Keratinocyte (primary cell): ENCODE measurements around the gene LRRC8C. TPM values are rescaled to one million over a fixed set of nuclear protein-coding genes. Genes with fewer than 3 reads are reported as not detected.

ENCODE experiments used
- DNase-seq: peaks from one replicate; pipeline ENCODE4 v3.0.0-alpha.2; 2011; ENCODE audit warnings: low read depth, missing footprints, low spot score
- FAIRE-seq: peaks from 2 replicates; lab custom pipeline; 2011; peaks lifted over from hg19 to GRCh38; lab: Jason Lieb, UNC
- H2AFZ ChIP-seq: 2 replicates; pipeline ENCODE4 v1.6.0; 2012; ENCODE audit warnings: low read length, control low read depth, inconsistent platforms; ENCODE audit not compliant: control insufficient read depth
- H3K27ac ChIP-seq: 2 replicates; pipeline ENCODE4 v1.5.1; 2011; ENCODE audit warnings: low read length; ENCODE audit not compliant: control insufficient read depth, insufficient read depth
- H3K27me3 ChIP-seq: 3 replicates; pipeline ENCODE4 v1.6.0; 2011; ENCODE audit warnings: low read length; ENCODE audit not compliant: control insufficient read depth, insufficient read depth; ENCODE audit errors: extremely low read depth
- H3K36me3 ChIP-seq, 2 experiments: 2 replicates in 1 of 2; 3 replicates in 1 of 2; pipeline ENCODE4 v1.5.1; 2011; ENCODE audit warnings: low read length in 2 of 2, mild to moderate bottlenecking in 1 of 2; ENCODE audit not compliant: control insufficient read depth in 2 of 2, insufficient read depth in 2 of 2; ENCODE audit errors: extremely low read depth in 1 of 2
- H3K4me1 ChIP-seq: 3 replicates; pipeline ENCODE4 v1.5.1; 2011; ENCODE audit warnings: low read length; ENCODE audit not compliant: control insufficient read depth, insufficient read depth; ENCODE audit errors: extremely low read depth
- H3K4me2 ChIP-seq: 3 replicates; pipeline ENCODE4 v1.6.0; 2011; ENCODE audit warnings: low read depth, low read length; ENCODE audit not compliant: control insufficient read depth, insufficient read depth; ENCODE audit errors: extremely low read depth
- H3K4me3 ChIP-seq, 3 experiments: fragments of 200-600 bp in 1 of 3; sonication (generic) in 1 of 3; 2 replicates in 2 of 3; 3 replicates in 1 of 3; pipeline ENCODE4 v1.5.1; 2011 to 2016; ENCODE audit warnings: low read length in 3 of 3, mild to moderate bottlenecking in 3 of 3, control low read depth in 2 of 3, inconsistent platforms in 1 of 3, low read depth in 1 of 3, mixed read lengths in 1 of 3, mixed run types in 1 of 3, moderate library complexity in 1 of 3; ENCODE audit not compliant: control insufficient read depth in 2 of 3, insufficient read depth in 2 of 3; ENCODE audit errors: extremely low read depth in 1 of 3
- H3K79me2 ChIP-seq: 2 replicates; pipeline ENCODE4 v1.6.0; 2012; ENCODE audit warnings: low read length; ENCODE audit not compliant: control insufficient read depth, insufficient read depth
- H3K9ac ChIP-seq: 3 replicates; pipeline ENCODE4 v1.6.0; 2011; ENCODE audit warnings: low read length; ENCODE audit not compliant: control insufficient read depth, insufficient read depth; ENCODE audit errors: extremely low read depth
- H3K9me1 ChIP-seq: 3 replicates; pipeline ENCODE4 v1.6.0; 2011; ENCODE audit warnings: low read length; ENCODE audit not compliant: control insufficient read depth, insufficient read depth; ENCODE audit errors: extremely low read depth
- H3K9me3 ChIP-seq: 2 replicates; pipeline ENCODE4 v1.5.1; 2012; ENCODE audit warnings: low read depth, low read length; ENCODE audit not compliant: control insufficient read depth
- H4K20me1 ChIP-seq: 3 replicates; pipeline ENCODE4 v1.6.0; 2011; ENCODE audit warnings: low read length; ENCODE audit not compliant: control insufficient read depth, insufficient read depth; ENCODE audit errors: extremely low read depth
- CTCF ChIP-seq, 3 experiments: IDR thresholded peaks in 1 of 3; conservative IDR thresholded peaks in 1 of 3; optimal IDR thresholded peaks in 1 of 3; 2 replicates in 2 of 3; 3 replicates in 1 of 3; pipeline versions ENCODE3 to v1.5.1; 2011; ENCODE audit warnings: low read length in 3 of 3, mild to moderate bottlenecking in 3 of 3, moderate library complexity in 2 of 3, control low read depth in 1 of 3, inconsistent platforms in 1 of 3; ENCODE audit not compliant: insufficient read depth in 2 of 3; ENCODE audit errors: extremely low read depth in 1 of 3
- EZH2 ChIP-seq: IDR thresholded peaks from one replicate; pipeline ENCODE4 v1.6.1; 2012; ENCODE audit warnings: inconsistent platforms, mild to moderate bottlenecking, low read length, moderate library complexity
- dilution Hi-C: fragments of 300-500 bp; cut with MboI; formaldehyde crosslinking; loops from one replicate; pipeline ENCODE4 v1.7.0; 2020; ENCODE audit warnings: low sequenced_read_pairs; ENCODE audit not compliant: extremely low pct_ligation_motif_present
- polyA plus RNA-seq, 5 experiments: library from polyadenylated mRNA; depleted of rRNA in 3 of 5; stranded (reverse) in 3 of 5; stranded (forward) in 1 of 5; unstranded in 1 of 5; fragments of >200 nt; gene quantifications; 1 replicate in 1 of 5; 2 replicates in 3 of 5; 3 replicates in 1 of 5; pipeline versions ENCODE4 v1.2.1 to v1.2.3, GENCODE V29; 2011 to 2012; ENCODE audit warnings: missing spikeins in 2 of 5, low read depth in 1 of 5, low replicate concordance in 1 of 5

Gene LRRC8C
- polyA plus RNA-seq, 1 donor (not counting 4 experiments of a cell fraction or from before 2014, with no cell fraction given), result 18.4 TPM

GRCh38 chr1:89588480-89588879, 44.4 kb upstream of the LRRC8C start:
- H3K9ac ChIP-seq, result no peak overlapping the region
- no peak overlapping the region for H3K4me2 ChIP-seq
- no peaks in the 10 kb centered on the region for H3K4me1 ChIP-seq
- no peaks in the 10 kb centered on the region for H4K20me1 ChIP-seq
- no peaks in the 10 kb centered on the region for H3K79me2 ChIP-seq
- H3K4me3 ChIP-seq, result no peak overlapping the region
- no peak for FAIRE-seq
- no peaks in the 10 kb centered on the region for H3K27me3 ChIP-seq
- H3K9me3 ChIP-seq, result no peaks in the 10 kb centered on the region
- H3K36me3 ChIP-seq, result no peaks in the 10 kb centered on the region
- no peak overlapping the region for H3K27ac ChIP-seq
- dilution Hi-C loops, result no loop called here
- H2AFZ ChIP-seq, result no peak overlapping the region
- TF ChIP-seq CTCF (optimal IDR thresholded peaks at IDR 0.05 in 1 of 3, IDR thresholded peaks at IDR 0.05 in 1 of 3, conservative IDR thresholded peaks at IDR 0.05 in 1 of 3; ENCODE audit: extremely low read depth in 1 of 3, insufficient read depth in 2 of 3, low read length in 3 of 3), result no peak
- no peak for TF ChIP-seq EZH2
- H3K9me1 ChIP-seq, result no peaks in the 10 kb centered on the region
- no peak for DNase-seq

GRCh38 chr1:89589515-89589914, 43.4 kb upstream of the LRRC8C start:
- no peak for TF ChIP-seq EZH2
- TF ChIP-seq CTCF (optimal IDR thresholded peaks at IDR 0.05 in 1 of 3, IDR thresholded peaks at IDR 0.05 in 1 of 3, conservative IDR thresholded peaks at IDR 0.05 in 1 of 3; ENCODE audit: extremely low read depth in 1 of 3, insufficient read depth in 2 of 3, low read length in 3 of 3), result no peak
- no peak overlapping the region for H3K27ac ChIP-seq
- H3K9me1 ChIP-seq, result no peaks in the 10 kb centered on the region
- DNase-seq (no peak), FAIRE-seq (no peak)
- no peaks in the 10 kb centered on the region for H4K20me1 ChIP-seq
- no peak overlapping the region for H3K4me3 ChIP-seq
- dilution Hi-C loops, result no loop called here
- H3K79me2 ChIP-seq, result no peaks in the 10 kb centered on the region
- no peaks in the 10 kb centered on the region for H3K27me3 ChIP-seq
- H3K9me3 ChIP-seq, result no peaks in the 10 kb centered on the region
- no peak overlapping the region for H3K4me2 ChIP-seq
- H3K4me1 ChIP-seq, result no peaks in the 10 kb centered on the region
- H3K9ac ChIP-seq, result no peak overlapping the region
- no peak overlapping the region for H2AFZ ChIP-seq
- no peaks in the 10 kb centered on the region for H3K36me3 ChIP-seq
